Choroid plexus epithelial cell (primary cell): ENCODE measurements around the gene TAX1BP3.

Source experiments
- DNase-seq: peaks from one replicate; pipeline ENCODE4 v3.0.0-alpha.2; 2010; ENCODE audit warnings: low read depth
- H3K4me3 ChIP-seq: 2 replicates; pipeline ENCODE4 v1.5.1; 2011; ENCODE audit warnings: low read depth, mild to moderate bottlenecking, control low read depth, low read length, moderate library complexity
- TF ChIP-seq, protein P1 (sequence below): conservative IDR thresholded peaks from 2 replicates; pipeline ENCODE4 v1.5.1; 2011; ENCODE audit warnings: low read depth, mild to moderate bottlenecking, control low read depth, inconsistent platforms, low read length, moderate library complexity

The TAX1BP3 gene

DNA sequence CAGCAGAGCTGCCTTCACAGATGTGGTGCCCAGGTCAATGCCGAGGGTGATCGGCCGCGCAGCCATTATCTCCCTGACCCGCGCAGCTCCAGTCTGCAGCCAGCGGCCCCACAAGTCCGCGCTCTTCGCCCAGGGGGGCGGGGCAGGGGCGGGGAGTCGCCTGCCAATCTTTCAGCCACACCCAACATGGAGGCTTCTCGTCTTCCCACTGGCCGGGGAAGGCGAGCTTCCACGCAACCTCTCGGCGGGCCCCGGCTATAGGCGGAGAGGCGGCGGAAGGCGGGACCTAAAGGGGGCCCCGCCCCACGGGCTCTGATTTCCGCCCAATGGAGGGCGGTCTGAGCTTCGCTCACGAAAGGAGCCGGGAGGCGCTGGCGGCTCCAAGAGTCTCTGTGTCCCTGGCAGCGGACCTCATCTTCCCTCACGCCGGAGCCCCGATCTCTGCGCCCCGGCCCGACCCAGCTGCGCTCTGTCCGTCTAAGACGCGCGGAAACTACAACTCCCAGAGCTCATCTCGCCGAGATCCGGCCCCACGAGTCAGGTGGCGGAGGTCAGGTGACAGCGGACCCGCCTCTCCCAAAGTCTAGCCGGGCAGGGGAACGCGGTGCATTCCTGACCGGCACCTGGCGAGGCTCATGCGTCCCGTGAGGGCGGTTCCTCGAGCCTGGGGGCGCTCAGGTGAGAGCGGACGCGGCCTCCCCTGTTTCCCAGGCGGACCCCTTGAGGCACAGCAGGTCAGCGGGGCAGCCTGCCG lies 32.0 kb downstream of the TAX1BP3 start, which contains the start of the genes CTNS and SHPK:
CTNS (plus strand) TSS at position 607 of the 754 bp plus-strand sequence. CDS start 3,447 bp downstream, outside the sequence.
SHPK (minus strand) TSS at position 97 of the 754 bp plus-strand sequence; CDS start at position 66, 31 bp downstream.
- peak within 1 kb of the TSS; percentile 99 for H3K4me3 ChIP-seq
- TF ChIP-seq, protein P1, sequence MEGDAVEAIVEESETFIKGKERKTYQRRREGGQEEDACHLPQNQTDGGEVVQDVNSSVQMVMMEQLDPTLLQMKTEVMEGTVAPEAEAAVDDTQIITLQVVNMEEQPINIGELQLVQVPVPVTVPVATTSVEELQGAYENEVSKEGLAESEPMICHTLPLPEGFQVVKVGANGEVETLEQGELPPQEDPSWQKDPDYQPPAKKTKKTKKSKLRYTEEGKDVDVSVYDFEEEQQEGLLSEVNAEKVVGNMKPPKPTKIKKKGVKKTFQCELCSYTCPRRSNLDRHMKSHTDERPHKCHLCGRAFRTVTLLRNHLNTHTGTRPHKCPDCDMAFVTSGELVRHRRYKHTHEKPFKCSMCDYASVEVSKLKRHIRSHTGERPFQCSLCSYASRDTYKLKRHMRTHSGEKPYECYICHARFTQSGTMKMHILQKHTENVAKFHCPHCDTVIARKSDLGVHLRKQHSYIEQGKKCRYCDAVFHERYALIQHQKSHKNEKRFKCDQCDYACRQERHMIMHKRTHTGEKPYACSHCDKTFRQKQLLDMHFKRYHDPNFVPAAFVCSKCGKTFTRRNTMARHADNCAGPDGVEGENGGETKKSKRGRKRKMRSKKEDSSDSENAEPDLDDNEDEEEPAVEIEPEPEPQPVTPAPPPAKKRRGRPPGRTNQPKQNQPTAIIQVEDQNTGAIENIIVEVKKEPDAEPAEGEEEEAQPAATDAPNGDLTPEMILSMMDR, result no peak
- peak; percentile 97 for DNase-seq

DNA sequence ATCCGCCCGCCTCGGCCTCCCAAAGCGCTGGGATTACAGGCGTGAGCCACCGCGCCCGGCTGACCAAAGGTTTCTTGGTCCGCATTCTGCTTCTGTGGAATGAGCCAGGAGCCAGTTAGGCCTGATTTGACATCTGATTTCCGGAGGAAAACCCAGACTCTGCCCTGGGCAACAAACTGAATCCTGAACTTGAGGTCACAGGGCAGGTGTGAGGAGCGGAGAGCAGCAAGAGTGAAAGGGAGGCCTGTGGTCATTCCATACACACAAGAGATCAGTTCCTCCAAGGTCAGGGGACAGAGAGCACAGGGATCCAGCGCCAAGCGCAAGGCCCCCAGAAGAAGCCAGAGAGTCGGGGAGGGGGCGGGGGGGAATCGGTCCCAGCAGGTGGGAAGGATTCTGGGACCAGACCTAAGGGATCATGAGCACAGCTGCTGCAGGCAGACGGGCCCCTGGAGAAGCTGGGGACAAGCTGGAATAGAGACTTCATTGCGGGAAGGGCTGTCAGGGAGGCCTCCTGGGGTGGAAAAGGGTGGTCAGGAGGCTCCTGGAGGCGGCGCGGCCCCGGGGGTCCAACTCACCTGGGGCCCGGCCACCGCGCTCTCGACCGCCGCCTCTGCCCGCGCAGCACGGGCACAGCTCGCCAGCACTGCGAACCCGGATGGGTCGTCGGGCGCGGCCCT lies 32.8 kb downstream of the TAX1BP3 start:
- TF ChIP-seq, protein P1, result no peak
- DNase-seq, result no peak
- peak overlapping the region; percentile 99 for H3K4me3 ChIP-seq

DNA sequence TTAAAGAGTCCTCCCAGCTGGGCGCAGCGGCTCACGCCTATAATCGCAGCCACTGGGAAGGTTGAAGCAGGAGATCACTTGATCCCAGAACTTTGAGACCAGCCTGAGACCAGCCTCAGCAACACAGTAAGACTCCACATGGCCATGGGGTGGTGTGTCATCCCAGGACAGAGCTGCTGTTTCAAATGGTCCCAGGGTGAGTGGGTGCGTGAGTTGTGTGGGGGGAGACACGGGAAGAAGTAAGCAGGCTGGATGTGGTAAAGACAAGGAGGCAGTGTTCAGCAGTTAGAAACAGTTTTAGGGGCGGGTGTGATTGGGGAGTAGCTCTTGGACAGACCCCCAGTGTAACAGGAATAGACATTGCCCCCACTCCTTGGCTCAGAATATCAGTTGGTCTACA lies 36.1 kb downstream of the TAX1BP3 start:
- no peak overlapping the region for H3K4me3 ChIP-seq
- no peak for DNase-seq
- TF ChIP-seq, protein P1, result no peak

DNA sequence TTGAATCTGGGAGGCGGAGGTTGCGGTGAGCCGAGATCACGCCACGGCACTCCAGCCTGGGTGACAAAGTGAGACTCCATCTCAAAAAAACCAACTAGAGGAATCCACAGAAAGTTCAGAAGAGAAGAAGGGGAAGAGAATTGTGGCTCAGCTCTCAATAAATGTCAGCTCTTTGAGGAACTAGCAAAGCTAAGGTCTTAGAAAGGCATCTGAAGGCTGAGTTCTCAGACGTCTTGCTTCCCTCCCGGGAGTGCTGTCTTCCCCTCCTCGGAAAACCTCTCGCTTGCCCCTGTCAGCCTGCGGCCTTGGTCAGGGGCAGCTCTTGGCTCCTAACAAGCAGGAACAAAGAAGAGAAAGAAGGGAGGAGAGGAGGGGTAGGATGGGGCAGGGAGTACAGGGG lies 37.6 kb downstream of the TAX1BP3 start:
- no peak for DNase-seq
- TF ChIP-seq, protein P1, result no peak
- no peak overlapping the region for H3K4me3 ChIP-seq

DNA sequence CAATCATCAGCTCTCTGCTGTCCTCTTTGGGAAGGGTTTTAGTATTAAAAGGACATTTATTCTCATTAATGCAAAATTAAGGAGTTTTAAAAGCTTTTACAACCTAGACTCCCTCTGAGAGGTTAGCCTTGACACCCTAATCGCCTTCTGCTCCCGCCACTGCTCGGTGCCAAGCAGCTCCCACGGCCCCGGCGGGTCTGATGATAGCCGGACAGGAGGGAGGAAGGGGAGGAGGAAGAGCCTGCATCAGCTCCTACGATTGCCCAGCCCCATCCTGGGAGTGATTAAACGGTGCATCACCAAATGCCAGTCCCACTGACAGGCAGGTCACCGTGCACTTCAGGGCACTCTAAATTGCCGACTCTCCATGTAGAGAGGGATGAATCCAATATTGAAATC lies 40.6 kb downstream of the TAX1BP3 start:
- DNase-seq, result no peak
- no peak overlapping the region for H3K4me3 ChIP-seq
- TF ChIP-seq, protein P1, result no peak

DNA sequence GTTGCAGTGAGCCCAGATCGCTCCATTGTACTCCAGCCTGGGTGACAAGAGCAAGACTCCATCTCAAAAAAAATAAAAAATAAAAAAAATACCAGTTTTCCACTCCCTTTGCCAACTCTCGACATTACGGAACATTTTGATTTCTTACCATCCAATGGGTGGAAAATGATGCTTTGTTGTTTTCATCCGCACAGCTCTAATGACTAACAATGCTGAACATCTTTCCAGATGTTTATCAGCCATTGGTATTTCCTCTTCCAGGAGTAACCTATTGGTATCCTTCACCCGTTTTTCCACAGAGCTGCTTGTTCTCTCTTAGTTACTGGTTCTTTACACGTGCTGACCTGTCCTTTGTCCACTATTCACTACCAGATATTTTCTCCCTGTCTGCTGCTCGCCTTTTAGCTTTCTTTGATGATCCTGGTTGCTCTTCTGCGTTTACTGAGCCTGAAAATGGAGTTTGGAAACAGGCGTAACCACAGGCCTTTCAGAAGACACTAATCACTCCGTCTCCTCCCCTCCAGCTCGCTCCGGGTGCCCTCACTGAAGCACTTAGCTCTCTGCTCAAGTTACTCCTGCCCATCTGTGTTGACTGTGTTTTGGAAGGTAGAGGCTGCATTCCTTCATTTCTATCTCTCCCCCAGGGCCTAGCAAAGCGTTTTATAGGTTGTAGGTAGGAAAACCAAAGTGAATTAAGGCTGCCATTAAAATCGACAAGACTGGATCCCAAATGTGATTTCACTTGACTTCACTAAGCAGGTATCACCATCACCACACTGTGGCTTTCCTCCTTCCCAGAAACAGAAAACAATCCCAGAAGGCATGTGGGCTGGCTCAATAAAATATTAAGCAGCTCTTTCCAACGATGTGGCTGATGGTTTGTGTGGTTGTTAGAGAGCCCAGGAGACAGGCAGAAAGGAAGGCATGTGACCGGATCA lies 41.3 kb downstream of the TAX1BP3 start:
- no peak overlapping the region for H3K4me3 ChIP-seq
- TF ChIP-seq, protein P1, result no peak
- no peak for DNase-seq
